SK-N-SH (cell line): ENCODE data around the gene ERLEC1. TPM values are rescaled to one million over a fixed set of nuclear protein-coding genes. Genes with fewer than 3 reads are reported as not detected.

Experiments used
- CTCF ChIA-PET: fragments of 300-600, 350-600 bp; formaldehyde crosslinking; extraction: SDS; loops from one replicate; lab custom pipeline; 2021; lab: Yijun Ruan, JAX
- POLR2A ChIA-PET: fragments of 350-600 bp; sonication (Branson Sonifier 250); formaldehyde crosslinking; extraction: SDS; loops from one replicate; lab custom pipeline; 2020; ENCODE audit warnings: antibody characterized with exemption, inconsistent platforms; lab: Yijun Ruan, JAX
- DNase-seq: peaks from one replicate; pipeline ENCODE4 v3.0.0; 2012
- H2AFZ ChIP-seq: fragments of 200-600 bp; sonication (generic); 2 replicates; pipeline ENCODE4 v1.8.1; 2016; ENCODE audit warnings: antibody characterized with exemption, mild to moderate bottlenecking, low read depth
- H3F3A ChIP-seq: fragments of 200-600 bp; sonication (generic); replicated peaks from 2 replicates; pipeline ENCODE3; 2016; ENCODE audit warnings: antibody characterized with exemption, mild to moderate bottlenecking; ENCODE audit not compliant: insufficient read depth
- H3K27ac ChIP-seq, 2 experiments: fragments of 200-500 bp in 1 of 2; fragments of 200-600 bp in 1 of 2; sonication (Bioruptor generic) in 1 of 2; sonication (generic), shearing (Covaris generic) in 1 of 2; 2 replicates each; pipeline versions ENCODE4 v1.5.1 to v1.6.1; 2014 to 2016; ENCODE audit warnings: low read depth in 2 of 2, inconsistent platforms in 1 of 2, low read length in 1 of 2, mild to moderate bottlenecking in 1 of 2, mixed read lengths in 1 of 2
- H3K27me3 ChIP-seq: fragments of 200-600 bp; sonication (generic), shearing (Covaris generic); 2 replicates; pipeline ENCODE4 v1.6.1; 2016; ENCODE audit warnings: mixed run types; ENCODE audit not compliant: insufficient read depth
- H3K36me3 ChIP-seq, 2 experiments: fragments of 200-500 bp in 1 of 2; fragments of 200-600 bp in 1 of 2; sonication (Bioruptor generic) in 1 of 2; sonication (generic) in 1 of 2; replicated peaks in 1 of 2; 2 replicates each; pipeline versions ENCODE3 to v1.5.1; 2014 to 2016; ENCODE audit warnings: low read length in 1 of 2, mild to moderate bottlenecking in 1 of 2; ENCODE audit not compliant: insufficient read depth in 2 of 2, control insufficient read depth in 1 of 2
- H3K4me1 ChIP-seq, 2 experiments: fragments of 200-500 bp in 1 of 2; fragments of 200-600 bp in 1 of 2; sonication (Bioruptor generic) in 1 of 2; sonication (generic), shearing (Covaris generic) in 1 of 2; 2 replicates each; pipeline versions ENCODE4 v1.5.1 to v1.6.1; 2014 to 2016; ENCODE audit warnings: low read depth in 1 of 2, low read length in 1 of 2, mixed run types in 1 of 2; ENCODE audit not compliant: insufficient read depth in 2 of 2, control insufficient read depth in 1 of 2
- H3K4me2 ChIP-seq: fragments of 200-600 bp; sonication (generic), shearing (Covaris generic); 2 replicates; pipeline ENCODE4 v1.6.1; 2017; ENCODE audit warnings: mixed run types
- H3K4me3 ChIP-seq, 2 experiments: fragments of 200-500 bp in 1 of 2; fragments of 200-600 bp in 1 of 2; sonication (Bioruptor generic) in 1 of 2; sonication (generic), shearing (Covaris generic) in 1 of 2; 2 replicates each; pipeline versions ENCODE4 v1.5.1 to v1.8.1; 2014 to 2016; ENCODE audit warnings: low read depth in 2 of 2, inconsistent platforms in 1 of 2, low read length in 1 of 2, mild to moderate bottlenecking in 1 of 2, mixed read lengths in 1 of 2, moderate library complexity in 1 of 2
- H3K79me2 ChIP-seq: fragments of 200-600 bp; sonication (generic); 2 replicates; pipeline ENCODE4 v1.8.1; 2017; ENCODE audit warnings: mild to moderate bottlenecking; ENCODE audit not compliant: insufficient read depth
- H3K9ac ChIP-seq: fragments of 200-600 bp; sonication (generic); 2 replicates; pipeline ENCODE4 v1.6.1; 2017; ENCODE audit warnings: mixed run types
- H3K9me2 ChIP-seq: fragments of 200-600 bp; sonication (generic); 2 replicates; pipeline ENCODE4 v1.6.1; 2017; ENCODE audit warnings: mixed run types
- H3K9me3 ChIP-seq: fragments of 200-600 bp; sonication (generic); 2 replicates; pipeline ENCODE4 v1.6.1; 2017; ENCODE audit warnings: mixed run types, mild to moderate bottlenecking, moderate library complexity
- H4K20me1 ChIP-seq: fragments of 200-600 bp; sonication (generic); 2 replicates; pipeline ENCODE4 v1.6.1; 2017; ENCODE audit warnings: mild to moderate bottlenecking, mixed run types; ENCODE audit not compliant: insufficient read depth
- EP300 ChIP-seq, 2 experiments: IDR thresholded peaks; 2 replicates each; pipeline versions ENCODE4 v1.4.0 to v1.6.1; 2012; ENCODE audit warnings: borderline replicate concordance in 1 of 2, low read depth in 1 of 2, low read length in 1 of 2
- GATA2 ChIP-seq: sonication (generic); formaldehyde crosslinking; IDR thresholded peaks from 2 replicates; pipeline ENCODE4 v1.5.0; 2020; ENCODE audit warnings: mild to moderate bottlenecking, missing genetic modification reagents
- MAX ChIP-seq: IDR thresholded peaks from 2 replicates; pipeline ENCODE4 v1.4.0; 2012; ENCODE audit warnings: low read depth
- MXI1 ChIP-seq: IDR thresholded peaks from 2 replicates; pipeline ENCODE4 v1.6.1; 2012; ENCODE audit warnings: mild to moderate bottlenecking, low read depth, low read length, improper control_type of control experiment
- SIN3A ChIP-seq: IDR thresholded peaks from 2 replicates; pipeline ENCODE4 v1.6.1; 2012; ENCODE audit warnings: low read depth, mild to moderate bottlenecking, low read length, moderate library complexity, borderline replicate concordance
- WGBS: methylation state at CpG from one replicate; pipeline ENCODE4 v1.1.6; 2017; ENCODE audit warnings: low lambda C conversion rate; 5-methylcytosine and 5-hydroxymethylcytosine counted together
- polyA plus RNA-seq, 3 experiments: library from polyadenylated mRNA; depleted of rRNA; stranded (reverse); fragments of >200 nt; gene quantifications; 2 replicates each; pipeline ENCODE4 v1.2.3, GENCODE V29; 2012

ERLEC1 gene
- polyA plus RNA-seq, 1 of the 3 experiments (the other 2 are of a cell fraction), result 61.7 TPM

GRCh38 chr2:53787614-53788289, 908 bp downstream of the ERLEC1 start:
- Histone ChIP-seq H3K27me3 (no peaks in the 10 kb centered on the region), H3K4me2 (peak overlapping the region; percentile 85), H3F3A (peaks cover 11% of the 10 kb centered on the region), H3K9me2 (no peaks in the 10 kb centered on the region; the same call in 1 of the 2 replicates), H3K36me3 (peaks cover 0 to 9% of the 10 kb centered on the region in 2 experiments), H4K20me1 (peaks cover 11% of the 10 kb centered on the region; the same call in 1 of the 2 replicates), H3K27ac (peak overlapping the region; percentile 68 to 81), H3K9ac (peak overlapping the region; percentile 86), H3K9me3 (no peaks in the 10 kb centered on the region), H2AFZ (peak overlapping the region; percentile 86), H3K4me1 (peaks cover 14% of the 10 kb centered on the region in 2 experiments; a peak in 3 of 4 replicates), H3K4me3 (peak overlapping the region; percentile 88 to 98), H3K79me2 (peaks cover 100% of the 10 kb centered on the region)
- TF ChIP-seq MXI1 (peak; percentile 42; the same call in 1 of the 2 replicates), MAX (no peak)
- CTCF ChIA-PET, result interaction anchor here (0.9 to 1.2 kb wide), 2 partner anchors 8 to 10 kb away, joined by 3 to 4 read pairs; no protein-coding TSS in a partner anchor
- DNase-seq, result peak; percentile 16
- POLR2A ChIA-PET, result interaction anchor here (2.2 kb wide), 1 partner anchor 20 kb away, joined by 20 read pairs; the partner anchor contains the start of gene CHAC2
- 1% methylated on average over 17 of the region's 17 CpGs for WGBS

GRCh38 chr2:53793261-53793660, 6.4 kb downstream of the ERLEC1 start:
- no peak overlapping the region for H3K27ac ChIP-seq
- H3F3A ChIP-seq, result peaks cover 2% of the 10 kb centered on the region
- 97% methylated on average over 3 of the region's 3 CpGs for WGBS
- H3K27me3 ChIP-seq, result no peaks in the 10 kb centered on the region
- no peaks in the 10 kb centered on the region for H3K9me3 ChIP-seq
- H2AFZ ChIP-seq, result no peak overlapping the region
- peaks cover 2 to 4% of the 10 kb centered on the region in 2 experiments; a peak in 3 of 4 replicates for H3K4me1 ChIP-seq
- TF ChIP-seq GATA2, result no peak
- H3K36me3 ChIP-seq, result peaks cover 33 to 52% of the 10 kb centered on the region in 2 experiments
- no peak for DNase-seq
- CTCF ChIA-PET, result no interaction called here
- no peaks in the 10 kb centered on the region; the same call in 1 of the 2 replicates for H3K9me2 ChIP-seq
- no peak overlapping the region for H3K9ac ChIP-seq
- peaks cover 63% of the 10 kb centered on the region for H3K79me2 ChIP-seq
- no peak overlapping the region for H3K4me2 ChIP-seq
- POLR2A ChIA-PET, result no interaction called here
- H4K20me1 ChIP-seq, result peaks cover 15% of the 10 kb centered on the region
- H3K4me3 ChIP-seq, result no peak overlapping the region

- no peak for DNase-seq
- Histone ChIP-seq H2AFZ (no peak overlapping the region), H3K9me2 (no peaks in the 10 kb centered on the region; the same call in 1 of the 2 replicates), H3K36me3 (peaks cover 37 to 52% of the 10 kb centered on the region in 2 experiments), H4K20me1 (peaks cover 12% of the 10 kb centered on the region), H3K4me3 (no peak overlapping the region), H3K27ac (no peak overlapping the region), H3K9me3 (no peaks in the 10 kb centered on the region), H3K9ac (no peak overlapping the region), H3K79me2 (peaks cover 58% of the 10 kb centered on the region), H3K4me2 (no peak overlapping the region), H3F3A (peaks cover 2% of the 10 kb centered on the region), H3K4me1 (no peaks in the 10 kb centered on the region), H3K27me3 (no peaks in the 10 kb centered on the region)
- CTCF ChIA-PET, result no interaction called here
- 87% methylated on average over 3 of the region's 3 CpGs for WGBS
- no peak for TF ChIP-seq EP300 (IDR thresholded peaks at IDR 0.05; ENCODE audit: borderline replicate concordance in 1 of 2, low read depth in 1 of 2, low read length in 1 of 2)
- no peak for TF ChIP-seq SIN3A
- POLR2A ChIA-PET, result no interaction called here
Measured at GRCh38 chr2:53793821-53794220, 7.0 kb downstream of the ERLEC1 start.
